Measurements from ENCODE around the gene LYPD3. TPM values are rescaled to one million over a fixed set of nuclear protein-coding genes. Genes with fewer than 3 reads are reported as not detected.
A peak's percentile ranks its signal among the peaks of the same experiment; 100 is the strongest.

The LYPD3 gene
- total and polyA plus RNA-seq, 2 experiments from 2014 or later, result 3.3 to 4.6 TPM

DNA sequence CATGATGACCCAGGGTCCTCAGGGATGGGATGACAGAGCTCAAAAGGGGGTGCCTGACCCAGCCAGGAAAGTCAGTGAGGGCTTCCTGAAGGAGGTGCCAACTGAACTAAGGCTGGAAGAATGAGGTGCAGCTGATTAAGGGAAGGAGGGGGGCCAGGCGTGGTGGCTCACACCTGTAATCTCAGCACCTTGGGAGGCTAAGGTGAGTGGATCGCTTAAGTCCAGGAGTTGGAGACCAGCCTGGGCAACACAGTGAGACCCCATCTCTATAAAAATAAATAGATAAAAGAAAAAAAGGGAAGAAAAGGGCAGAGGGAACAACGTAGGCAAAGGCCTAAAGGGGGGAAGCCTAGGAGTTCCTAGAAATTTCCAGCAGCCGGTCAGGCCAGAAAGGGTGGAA lies 9.1 kb upstream of the LYPD3 start:
- H3K9me3 Mint-ChIP-seq, result no peaks in the 10 kb centered on the region
- Histone ChIP-seq H3K36me3 (ENCODE audit: insufficient read depth) (no peaks in the 10 kb centered on the region), H4K20me1 (replicated peaks; ENCODE audit: insufficient read depth) (no peaks in the 10 kb centered on the region), H3K79me2 (replicated peaks; ENCODE audit: insufficient read depth) (no peaks in the 10 kb centered on the region), H3F3A (replicated peaks; ENCODE audit: low read depth) (0 out of 2 replicates have a peak, but pooled peaks cover 4% of the 10 kb centered on the region), H3K4me3 (peak overlapping the region; percentile 52), H3K9me2 (ENCODE audit: insufficient read depth) (no peaks in the 10 kb centered on the region), H2AFZ (no peak overlapping the region), H3K27ac (ENCODE audit: low read depth) (no peak overlapping the region), H3K4me1 (ENCODE audit: insufficient read depth) (peaks cover 6% of the 10 kb centered on the region; the same call in 1 of the 2 replicates), H3K27me3 (ENCODE audit: insufficient read depth) (0 out of 2 replicates have a peak, but pooled peaks cover 5% of the 10 kb centered on the region), H3K4me2 (peak overlapping the region; percentile 76)
- peaks cover 16% of the 10 kb centered on the region for H3K27me3 Mint-ChIP-seq (ENCODE audit: insufficient read depth, low read depth, poor library complexity)
- DNase-seq (ENCODE audit: low spot score) (no peak), ATAC-seq (no peak)
- no peak for TF ChIP-seq CREB1 (CRISPR knock-in tag; IDR thresholded peaks at IDR 0.05; ENCODE audit: low read depth)
- H3K4me3 Mint-ChIP-seq, result peak overlapping the region; percentile 75; the same call in 1 of the 3 replicates
- H3K4me1 Mint-ChIP-seq, result peaks cover 7% of the 10 kb centered on the region
- H3K27ac Mint-ChIP-seq, result no peak overlapping the region
- H3K36me3 Mint-ChIP-seq (ENCODE audit: low read depth), result no peaks in the 10 kb centered on the region

- Histone ChIP-seq H3K27ac (ENCODE audit: low read depth) (no peak overlapping the region), H3F3A (replicated peaks; ENCODE audit: low read depth) (0 out of 2 replicates have a peak, but pooled peaks cover 3% of the 10 kb centered on the region), H3K4me3 (no peak overlapping the region), H3K4me2 (no peak overlapping the region), H3K36me3 (ENCODE audit: insufficient read depth) (no peaks in the 10 kb centered on the region), H3K79me2 (replicated peaks; ENCODE audit: insufficient read depth) (no peaks in the 10 kb centered on the region), H2AFZ (no peak overlapping the region), H4K20me1 (replicated peaks; ENCODE audit: insufficient read depth) (no peaks in the 10 kb centered on the region), H3K27me3 (ENCODE audit: insufficient read depth) (peaks cover 9% of the 10 kb centered on the region; the same call in 1 of the 2 replicates), H3K9me2 (ENCODE audit: insufficient read depth) (no peaks in the 10 kb centered on the region), H3K4me1 (ENCODE audit: insufficient read depth) (no peaks in the 10 kb centered on the region; the same call in 1 of the 2 replicates)
- TF ChIP-seq ZNF114 (CRISPR knock-in tag; IDR thresholded peaks at IDR 0.05) (no peak), JUNB (IDR thresholded peaks at IDR 0.05; ENCODE audit: unreplicated experiment) (no peak), REST (IDR thresholded peaks at IDR 0.05; ENCODE audit: unreplicated experiment) (no peak), CREB1 (CRISPR knock-in tag; IDR thresholded peaks at IDR 0.05; ENCODE audit: low read depth) (no peak), EZH2 (IDR thresholded peaks at IDR 0.05; ENCODE audit: low read depth, unreplicated experiment) (no peak), STAT1 (IDR thresholded peaks at IDR 0.05; ENCODE audit: unreplicated experiment) (no peak), ZNF331 (CRISPR knock-in tag; IDR thresholded peaks at IDR 0.05; ENCODE audit: low read depth) (no peak), EZH2phosphoT487 (IDR thresholded peaks at IDR 0.05; ENCODE audit: unreplicated experiment) (no peak), NANOG (IDR thresholded peaks at IDR 0.05; ENCODE audit: borderline replicate concordance) (no peak), ETS1 (IDR thresholded peaks at IDR 0.05) (no peak), CTCF (conservative IDR thresholded peaks at IDR 0.05; ENCODE audit: low read depth in 2 of 2) (no peak), POLR2AphosphoS5 (IDR thresholded peaks at IDR 0.05; ENCODE audit: low read depth) (no peak)
- Mint-ChIP-seq H3K4me1 (peaks cover 7% of the 10 kb centered on the region), H3K27ac (no peak overlapping the region), H3K27me3 (ENCODE audit: insufficient read depth, low read depth, poor library complexity) (peaks cover 16% of the 10 kb centered on the region), H3K9me3 (no peaks in the 10 kb centered on the region), H3K36me3 (ENCODE audit: low read depth) (no peaks in the 10 kb centered on the region), H3K4me3 (no peak overlapping the region)
- ATAC-seq (no peak), DNase-seq (ENCODE audit: low spot score) (no peak)
These were observed 5.7 kb upstream of the LYPD3 start for GRCh38 chr19:43471091-43471490.
